H9 (cell line): ENCODE data around the gene NDUFA11. TPM values are rescaled to one million over a fixed set of nuclear protein-coding genes. Genes with fewer than 3 reads are reported as not detected.

Experiments
- DNase-seq: peaks from one replicate; pipeline ENCODE4 v3.0.0-alpha.2; 2017
- H2AFZ ChIP-seq: one replicate; pipeline ENCODE4 v1.6.1; 2013; ENCODE audit warnings: mild to moderate bottlenecking, low read length, control low read depth, moderate library complexity
- H2AK5ac ChIP-seq: 2 replicates; pipeline ENCODE4 v1.6.1; 2013; ENCODE audit warnings: low read length, control low read depth, mixed read lengths; ENCODE audit not compliant: insufficient read length
- H2BK120ac ChIP-seq: one replicate; pipeline ENCODE4 v1.6.1; 2013; ENCODE audit warnings: low read depth, mild to moderate bottlenecking, low read length, control low read depth, inconsistent platforms; ENCODE audit not compliant: poor library complexity, severe bottlenecking
- H2BK12ac ChIP-seq: 2 replicates; pipeline ENCODE4 v1.6.1; 2013; ENCODE audit warnings: low read length, control low read depth, mixed read lengths, low read depth; ENCODE audit not compliant: insufficient read length
- H2BK15ac ChIP-seq: 2 replicates; pipeline ENCODE4 v1.6.1; 2013; ENCODE audit warnings: low read depth, low read length, control low read depth
- H2BK20ac ChIP-seq: one replicate; pipeline ENCODE4 v1.6.1; 2013; ENCODE audit warnings: low read depth, mild to moderate bottlenecking, low read length, control low read depth, inconsistent platforms; ENCODE audit not compliant: poor library complexity, severe bottlenecking
- H2BK5ac ChIP-seq: 2 replicates; pipeline ENCODE4 v1.6.1; 2013; ENCODE audit warnings: low read length, control low read depth, mixed read lengths; ENCODE audit not compliant: insufficient read length
- H3K14ac ChIP-seq: 2 replicates; pipeline ENCODE4 v1.6.1; 2013; ENCODE audit warnings: low read length, control low read depth; ENCODE audit not compliant: insufficient read depth
- H3K18ac ChIP-seq: 2 replicates; pipeline ENCODE4 v1.6.1; 2013; ENCODE audit warnings: low read depth, mild to moderate bottlenecking, mixed read lengths, low read length, control low read depth; ENCODE audit not compliant: insufficient read length
- H3K23ac ChIP-seq: 2 replicates; pipeline ENCODE4 v1.6.1; 2013; ENCODE audit warnings: low read length, control low read depth, mixed read lengths, low read depth; ENCODE audit not compliant: insufficient read length
- H3K23me2 ChIP-seq: 2 replicates; pipeline ENCODE4 v1.6.1; 2013; ENCODE audit warnings: low read depth, mild to moderate bottlenecking, mixed read lengths, low read length, control low read depth; ENCODE audit not compliant: insufficient read length, poor library complexity, severe bottlenecking
- H3K27ac ChIP-seq: 2 replicates; pipeline ENCODE4 v1.5.1; 2013; ENCODE audit warnings: low read length, control low read depth, mixed read lengths, low read depth; ENCODE audit not compliant: insufficient read length
- H3K27me3 ChIP-seq: 2 replicates; pipeline ENCODE4 v1.6.1; 2013; ENCODE audit warnings: low read length, control low read depth, inconsistent platforms; ENCODE audit not compliant: insufficient read depth
- H3K4ac ChIP-seq: 2 replicates; pipeline ENCODE4 v1.6.1; 2013; ENCODE audit warnings: low read depth, mild to moderate bottlenecking, control low read depth, inconsistent platforms, low read length, moderate library complexity
- H3K4me1 ChIP-seq: 2 replicates; pipeline ENCODE4 v1.6.1; 2013; ENCODE audit warnings: low read length, control low read depth, inconsistent platforms; ENCODE audit not compliant: insufficient read depth
- H3K4me2 ChIP-seq: 2 replicates; pipeline ENCODE4 v1.6.1; 2013; ENCODE audit warnings: low read length, control low read depth, mixed read lengths; ENCODE audit not compliant: insufficient read length, insufficient read depth
- H3K56ac ChIP-seq: 2 replicates; pipeline ENCODE4 v1.6.1; 2013; ENCODE audit warnings: low read depth, mild to moderate bottlenecking, mixed read lengths, low read length, control low read depth; ENCODE audit not compliant: insufficient read length
- H3K79me1 ChIP-seq: 2 replicates; pipeline ENCODE4 v1.6.1; 2013; ENCODE audit warnings: low read depth, mild to moderate bottlenecking, moderate library complexity, low read length, control low read depth, inconsistent platforms; ENCODE audit not compliant: insufficient read depth, poor library complexity, severe bottlenecking
- H3K79me2 ChIP-seq: 2 replicates; pipeline ENCODE4 v1.6.1; 2013; ENCODE audit warnings: low read length, control low read depth, inconsistent platforms; ENCODE audit not compliant: insufficient read depth
- H3K9ac ChIP-seq: 2 replicates; pipeline ENCODE4 v1.6.1; 2013; ENCODE audit warnings: low read length, control low read depth, mixed read lengths; ENCODE audit not compliant: insufficient read length; ENCODE audit errors: extremely low read depth
- H3K9me3 ChIP-seq: one replicate; pipeline ENCODE4 v1.6.1; 2013; ENCODE audit warnings: low read depth, low read length, inconsistent platforms; ENCODE audit not compliant: control insufficient read depth
- H3T11ph ChIP-seq: one replicate; pipeline ENCODE4 v1.6.1; 2013; ENCODE audit warnings: mild to moderate bottlenecking, low read length, control low read depth, inconsistent platforms
- H4K20me1 ChIP-seq: one replicate; pipeline ENCODE4 v1.6.1; 2013; ENCODE audit not compliant: control insufficient read depth, insufficient read length, insufficient read depth
- H4K5ac ChIP-seq: 2 replicates; pipeline ENCODE4 v1.6.1; 2013; ENCODE audit warnings: low read depth, mild to moderate bottlenecking, mixed read lengths, low read length, control low read depth; ENCODE audit not compliant: insufficient read length
- H4K8ac ChIP-seq: replicated peaks from 2 replicates; pipeline ENCODE4 v1.6.1; 2013; ENCODE audit warnings: low read length, control low read depth, mixed read lengths, low read depth; ENCODE audit not compliant: insufficient read length
- H4K91ac ChIP-seq: 2 replicates; pipeline ENCODE4 v1.6.1; 2013; ENCODE audit warnings: low read depth, mild to moderate bottlenecking, moderate library complexity, mixed read lengths, low read length, control low read depth; ENCODE audit not compliant: insufficient read length
- H3K27ac Mint-ChIP-seq, 3 experiments: 2 replicates in 2 of 3; 3 replicates in 1 of 3; pipeline ENCODE4 v1.8.0; 2020 to 2021; ENCODE audit warnings: mixed read lengths in 3 of 3, mild to moderate bottlenecking in 1 of 3, moderate library complexity in 1 of 3
- H3K27me3 Mint-ChIP-seq: 2 replicates; pipeline ENCODE4 v1.8.0; 2021; ENCODE audit warnings: low read depth, mild to moderate bottlenecking, moderate library complexity, mixed read lengths
- H3K36me3 Mint-ChIP-seq, 3 experiments: 2 replicates in 2 of 3; 3 replicates in 1 of 3; pipeline ENCODE4 v1.8.0; 2020 to 2021; ENCODE audit warnings: low read depth in 3 of 3, mixed read lengths in 3 of 3; ENCODE audit not compliant: insufficient read depth in 1 of 3
- H3K4me1 Mint-ChIP-seq, 2 experiments: 2 replicates each; pipeline ENCODE4 v1.8.0; 2020; ENCODE audit warnings: mixed read lengths in 2 of 2
- H3K4me3 Mint-ChIP-seq, 2 experiments: 2 replicates in 1 of 2; 3 replicates in 1 of 2; pipeline ENCODE4 v1.8.0; 2020 to 2021; ENCODE audit warnings: mild to moderate bottlenecking in 2 of 2, mixed read lengths in 2 of 2, moderate library complexity in 1 of 2
- H3K9me3 Mint-ChIP-seq, 2 experiments: 2 replicates in 1 of 2; 3 replicates in 1 of 2; pipeline ENCODE4 v1.8.0; 2020; ENCODE audit warnings: mild to moderate bottlenecking in 2 of 2, mixed read lengths in 2 of 2, moderate library complexity in 1 of 2
- WGBS: extraction: QIAGEN DNeasy Blood & Tissue Kit; methylation state at CpG from one replicate; pipeline ENCODE4 v1.1.7; 2013; ENCODE audit warnings: missing lambda C conversion rate, low lambda C conversion rate, mixed read lengths; ENCODE audit not compliant: insufficient read length; ENCODE audit errors: extremely low coverage; 5-methylcytosine and 5-hydroxymethylcytosine counted together
- total RNA-seq: library from RNA; stranded (reverse); gene quantifications from 2 replicates; pipeline ENCODE4 v1.2.1, GENCODE V29; 2021
- TF ChIP-seq, protein P1 (sequence below): fragments of 200-600 bp; sonication (generic); conservative IDR thresholded peaks from 3 replicates; pipeline ENCODE4 v1.8.0; 2021; ENCODE audit warnings: antibody characterized with exemption, mild to moderate bottlenecking

The NDUFA11 gene
- total RNA-seq, 1 experiment from 2014 or later = 282 TPM

DNA sequence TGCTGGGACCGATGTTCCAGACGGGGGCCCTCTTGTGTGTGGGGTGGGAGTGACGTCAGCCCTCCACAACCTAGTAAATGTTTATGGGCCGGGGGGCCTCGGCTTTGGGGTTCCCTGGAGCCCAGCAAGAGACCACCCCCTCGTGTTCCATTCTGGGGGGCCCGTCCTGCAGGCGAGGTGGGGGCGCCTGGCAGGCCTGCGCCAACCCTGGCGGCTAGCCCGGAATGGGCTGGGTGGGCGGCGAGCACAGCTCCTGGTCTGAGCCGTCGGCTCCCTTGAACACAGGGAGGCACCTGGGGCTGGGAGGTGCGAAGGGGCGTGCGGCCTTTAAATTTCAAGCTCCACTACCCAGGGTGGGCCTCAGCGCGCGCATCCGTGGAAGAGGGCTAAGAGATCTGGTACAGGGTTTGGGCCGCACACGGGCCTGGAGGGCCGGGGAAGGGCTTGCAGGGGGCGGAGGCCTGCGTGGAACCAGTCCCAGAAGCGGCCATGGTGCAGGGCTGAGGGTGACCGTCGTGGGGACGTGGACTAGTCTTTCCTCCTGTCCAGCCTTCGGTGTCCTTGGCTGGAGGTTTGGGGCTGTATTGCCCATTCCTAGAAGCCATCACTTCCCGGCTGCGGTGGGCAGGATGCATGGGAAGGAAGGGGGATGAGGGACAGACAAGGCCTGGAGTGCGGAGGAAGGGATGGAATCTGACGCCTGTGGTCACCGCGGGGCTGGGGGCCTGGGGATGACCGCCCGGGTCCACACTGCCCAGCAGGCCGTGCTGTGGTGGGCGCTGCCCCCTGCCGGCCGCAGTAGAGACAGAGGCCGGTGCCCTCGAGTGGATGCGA, 11.4 kb downstream of the NDUFA11 start:
- no peaks in the 10 kb centered on the region for H3K79me1 ChIP-seq
- Mint-ChIP-seq H3K4me3 (peak overlapping the region in 1 of 2 experiments; percentile 48; a peak in 2 of 5 replicates), H3K4me1 (peaks cover 10 to 15% of the 10 kb centered on the region in 2 experiments)

More for the DNA sequence above, 11.4 kb downstream of the NDUFA11 start:
- Histone ChIP-seq H3K56ac (no peak overlapping the region), H3K14ac (peak overlapping the region; percentile 4; the same call in 1 of the 2 replicates), H2BK5ac (no peak overlapping the region), H2AK5ac (no peak overlapping the region), H3K27ac (no peak overlapping the region), H2BK12ac (no peak overlapping the region), H3K23ac (no peak overlapping the region), H3K27me3 (no peaks in the 10 kb centered on the region), H3K4ac (no peak overlapping the region), H3T11ph (no peak overlapping the region), H4K91ac (no peak overlapping the region), H2AFZ (no peak overlapping the region), H2BK120ac (no peak overlapping the region), H3K79me2 (no peaks in the 10 kb centered on the region), H3K23me2 (no peaks in the 10 kb centered on the region), H3K9me3 (no peaks in the 10 kb centered on the region), H3K18ac (peak overlapping the region; percentile 37), H4K5ac (no peak overlapping the region), H2BK15ac (no peak overlapping the region), H2BK20ac (no peak overlapping the region), H3K4me1 (no peaks in the 10 kb centered on the region; the same call in 1 of the 2 replicates), H4K20me1 (no peaks in the 10 kb centered on the region), H4K8ac (no peak overlapping the region), H3K9ac (no peak overlapping the region), H3K4me2 (no peak overlapping the region)
- no peaks in the 10 kb centered on the region for H3K9me3 Mint-ChIP-seq
- WGBS = no CpG with 5 or more reads among the region's 48 CpGs
- H3K27ac Mint-ChIP-seq = peak overlapping the region in 1 of 3 experiments; percentile 23; a peak in 1 of 7 replicates
- H3K36me3 Mint-ChIP-seq = peaks cover 3 to 11% (median 8%) of the 10 kb centered on the region in 3 experiments; a peak in 6 of 7 replicates
- peaks cover 29% of the 10 kb centered on the region for H3K27me3 Mint-ChIP-seq
- peak; percentile 61 for DNase-seq
- TF ChIP-seq, protein P1, sequence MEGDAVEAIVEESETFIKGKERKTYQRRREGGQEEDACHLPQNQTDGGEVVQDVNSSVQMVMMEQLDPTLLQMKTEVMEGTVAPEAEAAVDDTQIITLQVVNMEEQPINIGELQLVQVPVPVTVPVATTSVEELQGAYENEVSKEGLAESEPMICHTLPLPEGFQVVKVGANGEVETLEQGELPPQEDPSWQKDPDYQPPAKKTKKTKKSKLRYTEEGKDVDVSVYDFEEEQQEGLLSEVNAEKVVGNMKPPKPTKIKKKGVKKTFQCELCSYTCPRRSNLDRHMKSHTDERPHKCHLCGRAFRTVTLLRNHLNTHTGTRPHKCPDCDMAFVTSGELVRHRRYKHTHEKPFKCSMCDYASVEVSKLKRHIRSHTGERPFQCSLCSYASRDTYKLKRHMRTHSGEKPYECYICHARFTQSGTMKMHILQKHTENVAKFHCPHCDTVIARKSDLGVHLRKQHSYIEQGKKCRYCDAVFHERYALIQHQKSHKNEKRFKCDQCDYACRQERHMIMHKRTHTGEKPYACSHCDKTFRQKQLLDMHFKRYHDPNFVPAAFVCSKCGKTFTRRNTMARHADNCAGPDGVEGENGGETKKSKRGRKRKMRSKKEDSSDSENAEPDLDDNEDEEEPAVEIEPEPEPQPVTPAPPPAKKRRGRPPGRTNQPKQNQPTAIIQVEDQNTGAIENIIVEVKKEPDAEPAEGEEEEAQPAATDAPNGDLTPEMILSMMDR = peak; percentile 78
